ENCODE data around the gene CX3CL1. TPM values are rescaled to one million over a fixed set of nuclear protein-coding genes. Genes with fewer than 3 reads are reported as not detected.

The CX3CL1 gene
- total RNA-seq, 1 experiment from 2014 or later = not detected

GRCh38 chr16:57427824-57428223 lies 55.5 kb downstream of the CX3CL1 start:
- TF ChIP-seq EZH2 (IDR thresholded peaks at IDR 0.05; ENCODE audit: low read depth) = no peak
- no peak for TF ChIP-seq CTCF (conservative IDR thresholded peaks at IDR 0.05)
- no peaks in the 10 kb centered on the region for H3K9me2 ChIP-seq (ENCODE audit: insufficient read depth)
- DNase-seq = no peak
- no peaks in the 10 kb centered on the region for H3K9me3 ChIP-seq (ENCODE audit: insufficient read depth, low read depth)
- H4K20me1 ChIP-seq (ENCODE audit: insufficient read depth) = no peaks in the 10 kb centered on the region
- H3K4me2 ChIP-seq = no peak overlapping the region
- H3K27me3 ChIP-seq (ENCODE audit: insufficient read depth, low read depth) = no peaks in the 10 kb centered on the region
- H3K36me3 ChIP-seq (ENCODE audit: low read depth) = peaks cover 8% of the 10 kb centered on the region; the same call in 1 of the 2 replicates
- H3F3A ChIP-seq (ENCODE audit: insufficient read depth, low read depth) = peaks cover 3% of the 10 kb centered on the region; the same call in 1 of the 2 replicates
- no peaks in the 10 kb centered on the region for H3K79me2 ChIP-seq (ENCODE audit: low read depth)
- no peak overlapping the region for H3K4me3 ChIP-seq
- ChIA-PET CTCF (no interaction called here), POLR2A (ENCODE audit: unreplicated experiment) (no interaction called here)
- intact Hi-C loops (cut with micrococcal nuclease; ENCODE audit: unreplicated experiment) = no loop called here
- no TSS peak for BruUV-seq (replicated peaks)
- H3K27ac ChIP-seq = no peak overlapping the region
- H2AFZ ChIP-seq = no peak overlapping the region
- no peaks in the 10 kb centered on the region for H3K4me1 ChIP-seq (replicated peaks; ENCODE audit: insufficient read depth)

GRCh38 chr16:57430955-57431354 lies 58.7 kb downstream of the CX3CL1 start:
- Histone ChIP-seq H3K9me3 (ENCODE audit: insufficient read depth, low read depth) (no peaks in the 10 kb centered on the region), H3K4me3 (no peak overlapping the region), H3K27ac (no peak overlapping the region), H3K4me1 (replicated peaks; ENCODE audit: insufficient read depth) (no peaks in the 10 kb centered on the region), H3K79me2 (ENCODE audit: low read depth) (no peaks in the 10 kb centered on the region), H2AFZ (no peak overlapping the region), H3K36me3 (ENCODE audit: low read depth) (peaks cover 16% of the 10 kb centered on the region; the same call in 1 of the 2 replicates), H3F3A (ENCODE audit: insufficient read depth, low read depth) (no peaks in the 10 kb centered on the region), H3K27me3 (ENCODE audit: insufficient read depth, low read depth) (no peaks in the 10 kb centered on the region), H3K9me2 (ENCODE audit: insufficient read depth) (no peaks in the 10 kb centered on the region), H3K4me2 (no peak overlapping the region), H4K20me1 (ENCODE audit: insufficient read depth) (no peaks in the 10 kb centered on the region)
- BruUV-seq (replicated peaks) = no TSS peak
- TF ChIP-seq EZH2 (IDR thresholded peaks at IDR 0.05; ENCODE audit: low read depth) = no peak
- TF ChIP-seq CTCF (conservative IDR thresholded peaks at IDR 0.05) = no peak
- ChIA-PET POLR2A (ENCODE audit: unreplicated experiment) (no interaction called here), CTCF (no interaction called here)
- intact Hi-C loops (cut with micrococcal nuclease; ENCODE audit: unreplicated experiment) = no loop called here
- no peak for DNase-seq

DNA sequence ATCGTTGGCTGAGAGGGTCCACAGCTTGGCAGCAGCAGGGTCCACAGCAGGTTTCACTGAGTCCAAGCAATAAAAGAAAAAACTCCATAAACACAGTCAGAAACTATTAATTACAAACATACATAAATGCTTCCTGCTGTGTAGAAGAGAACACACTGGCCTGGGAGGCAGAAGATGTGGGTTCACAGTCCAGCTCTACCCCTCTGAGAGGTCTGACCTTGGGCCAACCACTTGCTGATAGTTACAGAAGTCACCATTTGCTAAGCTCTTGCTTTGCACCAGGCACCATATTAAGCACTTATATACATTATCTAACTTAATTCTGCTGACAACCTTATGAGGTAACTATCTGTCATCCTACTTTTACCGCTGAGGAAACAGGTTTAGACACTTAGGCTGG lies 60.2 kb downstream of the CX3CL1 start:
- intact Hi-C loops (cut with micrococcal nuclease; ENCODE audit: unreplicated experiment) = no loop called here
- no peaks in the 10 kb centered on the region for H3K79me2 ChIP-seq (ENCODE audit: low read depth)
- no TSS peak for BruUV-seq (replicated peaks)
- no peaks in the 10 kb centered on the region for H3K9me3 ChIP-seq (ENCODE audit: insufficient read depth, low read depth)
- ChIA-PET POLR2A (ENCODE audit: unreplicated experiment) (interaction anchor here (0.7 kb wide), 2 partner anchors 9 to 15 kb away, joined by 3 to 8 read pairs; partner anchors contain the start of gene COQ9), CTCF (interaction anchor here (0.7 kb wide), 1 partner anchor 10 kb away, joined by 3 read pairs; no protein-coding TSS in a partner anchor)
- no peak for TF ChIP-seq EZH2 (IDR thresholded peaks at IDR 0.05; ENCODE audit: low read depth)
- TF ChIP-seq CTCF (conservative IDR thresholded peaks at IDR 0.05) = no peak
- H3K9me2 ChIP-seq (ENCODE audit: insufficient read depth) = no peaks in the 10 kb centered on the region
- H3K27ac ChIP-seq = no peak overlapping the region
- H3K27me3 ChIP-seq (ENCODE audit: insufficient read depth, low read depth) = no peaks in the 10 kb centered on the region
- H3K36me3 ChIP-seq (ENCODE audit: low read depth) = peaks cover 16% of the 10 kb centered on the region
- H3F3A ChIP-seq (ENCODE audit: insufficient read depth, low read depth) = no peaks in the 10 kb centered on the region
- H2AFZ ChIP-seq = no peak overlapping the region
- DNase-seq = no peak
- H3K4me2 ChIP-seq = no peak overlapping the region
- no peaks in the 10 kb centered on the region for H3K4me1 ChIP-seq (replicated peaks; ENCODE audit: insufficient read depth)
- no peaks in the 10 kb centered on the region for H4K20me1 ChIP-seq (ENCODE audit: insufficient read depth)
- no peak overlapping the region for H3K4me3 ChIP-seq

Data from PC-9 (cell line).